Spleen (tissue), 11 donors: ENCODE measurements around the gene ASB13. TPM values are rescaled to one million over a fixed set of nuclear protein-coding genes. Genes with fewer than 3 reads are reported as not detected.

Experiments used
- DNase-seq: peaks from one replicate; pipeline ENCODE4 v3.0.0-alpha.2; 2020
- H3K27ac ChIP-seq, 8 donors: fragments of 200-600 bp; sonication (generic) in 7 of 8; 1 replicate in 4 of 8; 2 replicates in 4 of 8; pipeline versions ENCODE4 v1.5.0 to v1.8.0; 2016 to 2021; ENCODE audit warnings: inconsistent platforms in 4 of 8, mild to moderate bottlenecking in 4 of 8, moderate library complexity in 1 of 8
- H3K27me3 ChIP-seq, 7 donors: fragments of 200-600 bp; sonication (generic) in 6 of 7; replicated peaks in 1 of 7; 1 replicate in 4 of 7; 2 replicates in 3 of 7; pipeline versions ENCODE4 v1.5.0 to v1.8.0; 2016 to 2021; ENCODE audit warnings: inconsistent platforms in 3 of 7, mild to moderate bottlenecking in 1 of 7
- H3K36me3 ChIP-seq, 6 donors: fragments of 200-600 bp; sonication (generic) in 5 of 6; 1 replicate in 4 of 6; 2 replicates in 2 of 6; pipeline versions ENCODE4 v1.5.0 to v1.8.0; 2016 to 2021; ENCODE audit warnings: inconsistent platforms in 2 of 6
- H3K4me1 ChIP-seq, 6 donors: fragments of 200-600 bp; sonication (generic) in 5 of 6; 1 replicate in 3 of 6; 2 replicates in 3 of 6; pipeline versions ENCODE4 v1.5.0 to v1.8.0; 2016 to 2021; ENCODE audit warnings: inconsistent platforms in 3 of 6
- H3K4me3 ChIP-seq, 8 donors: fragments of 200-600 bp; sonication (generic) in 7 of 8; 1 replicate in 4 of 8; 2 replicates in 4 of 8; pipeline versions ENCODE4 v1.5.0 to v1.8.0; 2016 to 2021; ENCODE audit warnings: inconsistent platforms in 4 of 8, mild to moderate bottlenecking in 4 of 8, moderate library complexity in 2 of 8
- H3K9me3 ChIP-seq, 8 donors: fragments of 200-600 bp; sonication (generic) in 7 of 8; 1 replicate in 4 of 8; 2 replicates in 4 of 8; pipeline versions ENCODE4 v1.5.0 to v1.8.0; 2016 to 2021; ENCODE audit warnings: inconsistent platforms in 4 of 8
- POLR2A ChIP-seq, 3 donors: fragments of 450-650 bp; IDR thresholded peaks; one replicate each; pipeline ENCODE4 v1.5.1; 2017; ENCODE audit warnings: antibody characterized with exemption in 3 of 3, mild to moderate bottlenecking in 1 of 3
- POLR2AphosphoS5 ChIP-seq, 3 donors: sonication (generic); formaldehyde crosslinking; IDR thresholded peaks; one replicate each; pipeline ENCODE4 v1.5.1; 2017; ENCODE audit warnings: antibody characterized with exemption in 3 of 3
- WGBS, 5 donors: extraction: QIAGEN DNeasy Blood & Tissue Kit in 3 of 5; methylation state at CpG; one replicate each; pipeline versions ENCODE4 v1.1.5 to v1.1.7; 2013 to 2018; 5-methylcytosine and 5-hydroxymethylcytosine counted together
- intact Hi-C: fragments of 100-400 bp; cut with DNase I; formaldehyde crosslinking; loops from one replicate; pipeline ENCODE4 v1.15.0; 2023; ENCODE audit warnings: low total_unique reads
- polyA plus RNA-seq, 3 donors: library from polyadenylated mRNA; stranded (reverse); fragments of 200-250 nt; gene quantifications; one replicate each; pipeline ENCODE4 v1.2.1, GENCODE V29; 2013
- total RNA-seq, 7 donors: library from RNA; depleted of rRNA in 3 of 7; stranded (reverse); fragments of >200 nt in 3 of 7; fragmentation: NEBNext Ultra II Directional in 4 of 7; extraction: Animal tissue kit (Norgen Biotek cat#: 25700) in 4 of 7; gene quantifications; one replicate each; pipeline versions ENCODE4 v1.1.0 to v1.2.1, GENCODE V29; 2016 to 2021
- TF ChIP-seq, protein P1 (sequence below), 11 experiments: fragments of 200-600 bp in 7 of 11; fragments of 450-650 bp in 4 of 11; sonication (generic) in 4 of 11; IDR thresholded peaks in 8 of 11; conservative IDR thresholded peaks in 3 of 11; 1 replicate in 7 of 11; 2 replicates in 4 of 11; pipeline versions ENCODE4 v1.4.0 to v1.8.0; 2016 to 2021; ENCODE audit warnings: antibody characterized with exemption in 11 of 11, inconsistent platforms in 4 of 11, mild to moderate bottlenecking in 1 of 11
- donor health status: healthy with polysubstance abuse.
- donor health status: DM: no; HTN: no; CAD: no; lungs with moderate emphysema.
- donor health status: DM: no; HTN: no; CAD: no.
- donor health status: Bipolar disorder and iron deficiency.
- donor health status: healthy.
- donor health status: DM: no; HTN: no; CAD: no.
- donor health status: DM: yes; HTN: yes; CAD: no.

The ASB13 gene
- total and polyA plus RNA-seq, 10 donors, result 17.0 to 29.6 (median 21.8) TPM

GRCh38 chr10:5670662-5671375, 4.4 kb upstream of the ASB13 start:
- DNase-seq, result no peak
- no peak overlapping the region for H3K27ac ChIP-seq
- no peaks in the 10 kb centered on the region for H3K27me3 ChIP-seq
- intact Hi-C loops, result no loop called here
- peaks cover 4 to 18% (median 13%) of the 10 kb centered on the region in 6 donors for H3K4me1 ChIP-seq
- TF ChIP-seq, protein P1, sequence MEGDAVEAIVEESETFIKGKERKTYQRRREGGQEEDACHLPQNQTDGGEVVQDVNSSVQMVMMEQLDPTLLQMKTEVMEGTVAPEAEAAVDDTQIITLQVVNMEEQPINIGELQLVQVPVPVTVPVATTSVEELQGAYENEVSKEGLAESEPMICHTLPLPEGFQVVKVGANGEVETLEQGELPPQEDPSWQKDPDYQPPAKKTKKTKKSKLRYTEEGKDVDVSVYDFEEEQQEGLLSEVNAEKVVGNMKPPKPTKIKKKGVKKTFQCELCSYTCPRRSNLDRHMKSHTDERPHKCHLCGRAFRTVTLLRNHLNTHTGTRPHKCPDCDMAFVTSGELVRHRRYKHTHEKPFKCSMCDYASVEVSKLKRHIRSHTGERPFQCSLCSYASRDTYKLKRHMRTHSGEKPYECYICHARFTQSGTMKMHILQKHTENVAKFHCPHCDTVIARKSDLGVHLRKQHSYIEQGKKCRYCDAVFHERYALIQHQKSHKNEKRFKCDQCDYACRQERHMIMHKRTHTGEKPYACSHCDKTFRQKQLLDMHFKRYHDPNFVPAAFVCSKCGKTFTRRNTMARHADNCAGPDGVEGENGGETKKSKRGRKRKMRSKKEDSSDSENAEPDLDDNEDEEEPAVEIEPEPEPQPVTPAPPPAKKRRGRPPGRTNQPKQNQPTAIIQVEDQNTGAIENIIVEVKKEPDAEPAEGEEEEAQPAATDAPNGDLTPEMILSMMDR (IDR thresholded peaks at IDR 0.05 in 8 of 11, conservative IDR thresholded peaks at IDR 0.05 in 3 of 11), result no peak
- TF ChIP-seq POLR2A (IDR thresholded peaks at IDR 0.05), result no peak
- no peak for TF ChIP-seq POLR2AphosphoS5 (IDR thresholded peaks at IDR 0.05)
- WGBS, 5 donors, result 59 to 86% (median 76%) methylated on average over 8 of the region's 8 CpGs
- H3K36me3 ChIP-seq, result no peaks in the 10 kb centered on the region
- peaks cover 0 to 25% (median 20%) of the 10 kb centered on the region in 8 donors for H3K9me3 ChIP-seq
- no peak overlapping the region for H3K4me3 ChIP-seq

DNA sequence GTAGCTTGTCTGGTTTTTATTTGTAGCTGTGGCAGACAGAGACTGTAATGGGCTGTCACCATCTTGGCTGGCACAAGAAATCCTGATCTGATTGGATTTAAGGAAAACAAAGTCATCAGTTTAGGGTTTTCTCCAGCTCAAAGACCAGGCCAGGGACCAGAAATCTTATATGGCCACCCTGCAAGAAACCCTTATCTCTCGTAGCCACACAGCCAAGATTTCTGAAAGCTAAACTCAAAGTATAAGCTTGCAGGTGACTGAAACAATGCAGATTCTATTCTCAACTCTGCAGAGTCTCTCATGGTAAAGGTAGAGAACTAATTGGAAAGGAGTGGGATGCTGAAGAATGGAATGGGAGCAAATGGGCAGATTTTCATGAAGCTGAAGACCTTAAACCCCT, 3.2 kb upstream of the ASB13 start:
- Histone ChIP-seq H3K4me1 (peaks cover 4 to 30% (median 25%) of the 10 kb centered on the region in 6 donors), H3K4me3 (no peak overlapping the region), H3K9me3 (peaks cover 0 to 25% (median 19%) of the 10 kb centered on the region in 8 donors), H3K27me3 (no peaks in the 10 kb centered on the region), H3K27ac (no peak overlapping the region), H3K36me3 (no peaks in the 10 kb centered on the region)
- no peak for DNase-seq
- WGBS, 5 donors, result 88 to 100% (median 92%) methylated on average over 1 of the region's 1 CpG
- intact Hi-C loops, result no loop called here
- TF ChIP-seq POLR2AphosphoS5 (IDR thresholded peaks at IDR 0.05) (no peak), POLR2A (IDR thresholded peaks at IDR 0.05) (no peak)
- TF ChIP-seq, protein P1 (IDR thresholded peaks at IDR 0.05 in 8 of 11, conservative IDR thresholded peaks at IDR 0.05 in 3 of 11), result no peak

DNA sequence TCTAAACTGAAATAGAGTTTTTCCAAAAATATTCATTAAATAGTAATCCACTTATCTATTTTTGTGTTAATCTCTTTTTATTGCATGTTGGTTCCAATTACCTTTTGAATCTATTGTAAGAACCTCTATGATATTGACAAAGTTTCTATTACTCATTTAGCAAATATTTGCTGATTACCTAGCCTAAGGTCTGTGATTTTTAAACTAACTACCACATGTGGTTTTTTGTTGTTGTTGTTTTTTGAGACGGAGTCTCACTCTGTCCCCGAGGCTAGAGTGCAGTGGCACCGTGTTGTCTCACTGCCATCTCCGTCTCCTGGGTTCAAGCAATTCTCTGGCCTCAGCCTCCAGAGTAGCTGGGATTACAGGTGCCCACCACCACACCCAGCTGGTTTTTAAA, 2.0 kb upstream of the ASB13 start:
- Histone ChIP-seq H3K4me1 (peaks cover 4 to 42% (median 29%) of the 10 kb centered on the region in 6 donors), H3K9me3 (peaks cover 0 to 15% (median 10%) of the 10 kb centered on the region in 8 donors), H3K27ac (no peak overlapping the region), H3K27me3 (no peaks in the 10 kb centered on the region), H3K4me3 (no peak overlapping the region), H3K36me3 (no peaks in the 10 kb centered on the region)
- WGBS, 5 donors, result 80 to 97% (median 94%) methylated on average over 4 of the region's 4 CpGs
- no peak for DNase-seq
- TF ChIP-seq POLR2AphosphoS5 (IDR thresholded peaks at IDR 0.05) (no peak), POLR2A (IDR thresholded peaks at IDR 0.05) (no peak)
- TF ChIP-seq, protein P1 (IDR thresholded peaks at IDR 0.05 in 8 of 11, conservative IDR thresholded peaks at IDR 0.05 in 3 of 11), result no peak
- intact Hi-C loops, result no loop called here

DNA sequence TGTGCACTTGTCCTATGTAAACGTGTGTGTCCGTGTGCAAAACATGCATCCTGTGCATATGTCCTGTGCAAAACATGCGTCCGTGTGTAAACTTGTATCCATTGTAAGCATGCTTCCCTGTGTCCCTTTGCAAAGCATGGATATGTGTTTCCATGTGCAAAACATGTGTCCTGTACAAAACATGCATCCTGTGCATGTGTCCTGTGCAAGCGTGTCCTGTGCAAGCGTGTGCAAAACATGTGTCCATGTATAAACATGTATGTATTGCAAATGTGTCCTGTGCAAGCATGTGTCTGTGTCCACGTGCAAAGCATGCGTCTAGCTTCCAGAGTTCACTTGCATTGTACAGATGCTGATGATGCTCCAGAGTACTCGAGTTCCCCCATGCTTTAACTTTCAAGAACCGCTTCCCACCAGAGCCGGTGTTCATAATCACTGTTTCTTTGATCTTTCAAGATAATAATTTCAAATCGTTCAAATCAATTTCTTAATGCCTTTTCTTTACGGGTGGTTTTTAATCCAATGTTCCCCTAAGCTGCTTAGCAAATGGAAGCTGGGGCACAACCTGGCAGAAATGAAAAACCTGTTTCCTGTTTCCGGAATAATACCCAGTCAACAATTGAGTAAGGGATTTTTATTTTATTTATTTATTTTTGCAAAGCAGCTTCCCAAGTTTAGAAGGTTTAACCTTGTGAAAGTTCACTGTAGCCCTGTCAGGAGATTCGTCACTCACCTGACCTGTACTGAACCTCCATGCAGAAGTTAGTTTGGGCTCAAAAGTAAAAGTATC, 641 bp upstream of the ASB13 start:
- H3K9me3 ChIP-seq, result peaks cover 0 to 2% (median under 1%) of the 10 kb centered on the region in 8 donors
- H3K4me3 ChIP-seq, result peak overlapping the region; percentile 80 to 97 (median 92)
- peak overlapping the region in 4 of 8 donors; percentile 9 to 85 (median 84) for H3K27ac ChIP-seq
- intact Hi-C loops, result no loop called here
- 23 to 31% (median 24%) methylated on average over 15 of the region's 15 CpGs for WGBS, 5 donors
- H3K27me3 ChIP-seq, result no peaks in the 10 kb centered on the region
- H3K36me3 ChIP-seq, result no peaks in the 10 kb centered on the region
- TF ChIP-seq POLR2AphosphoS5 (IDR thresholded peaks at IDR 0.05), result no peak
- DNase-seq, result no peak
- peaks cover 4 to 50% (median 29%) of the 10 kb centered on the region in 6 donors for H3K4me1 ChIP-seq
